HepG2 (cell line): ENCODE data around the gene SF3B5. TPM values are rescaled to one million over a fixed set of nuclear protein-coding genes. Genes with fewer than 3 reads are reported as not detected.
A peak's percentile ranks its signal among the peaks of the same experiment; 100 is the strongest.

Experiments used
- ARNTL ChIP-seq: sonication (generic); formaldehyde crosslinking; IDR thresholded peaks from 2 replicates; pipeline ENCODE4 v1.4.0; 2020; ENCODE audit warnings: mild to moderate bottlenecking, missing genetic modification reagents
- DR1 ChIP-seq: sonication (generic); formaldehyde crosslinking; IDR thresholded peaks from 2 replicates; pipeline ENCODE4 v1.8.0; 2021; ENCODE audit warnings: mild to moderate bottlenecking, missing genetic modification reagents, inconsistent platforms
- E2F1 ChIP-seq: sonication (generic); formaldehyde crosslinking; IDR thresholded peaks from 2 replicates; pipeline ENCODE4 v1.5.0; 2020; ENCODE audit warnings: missing genetic modification reagents
- HNRNPL ChIP-seq: fragments of 200-400 bp; formaldehyde crosslinking; IDR thresholded peaks from 2 replicates; pipeline ENCODE4 v1.6.1; 2017; ENCODE audit warnings: mild to moderate bottlenecking, low read depth, low read length
- HOXA3 ChIP-seq: sonication (generic); formaldehyde crosslinking; IDR thresholded peaks from 2 replicates; pipeline ENCODE4 v1.5.0; 2020; ENCODE audit warnings: missing genetic modification reagents
- HOXA5 ChIP-seq: sonication (generic); formaldehyde crosslinking; IDR thresholded peaks from 2 replicates; pipeline ENCODE4 v1.4.0; 2020; ENCODE audit warnings: missing genetic modification reagents
- JUN ChIP-seq: sonication (generic); formaldehyde crosslinking; IDR thresholded peaks from 2 replicates; pipeline ENCODE4 v1.4.0; 2020; ENCODE audit warnings: mild to moderate bottlenecking, missing genetic modification reagents
- MEIS2 ChIP-seq: sonication (generic); formaldehyde crosslinking; IDR thresholded peaks from 2 replicates; pipeline ENCODE4 v1.9.0; 2021; ENCODE audit warnings: mild to moderate bottlenecking, missing genetic modification reagents
- SOX13 ChIP-seq, 3 experiments: fragments of 450-650 bp in 1 of 3; sonication (generic) in 1 of 3; formaldehyde crosslinking in 1 of 3; IDR thresholded peaks in 2 of 3; conservative IDR thresholded peaks in 1 of 3; 2 replicates each; pipeline versions ENCODE4 v1.5.0 to v1.6.1; 2016 to 2020; ENCODE audit warnings: antibody characterized with exemption in 1 of 3, mild to moderate bottlenecking in 1 of 3, missing compliant biosample characterization in 1 of 3, missing genetic modification reagents in 1 of 3, moderate library complexity in 1 of 3
- ZNF138 ChIP-seq: sonication (generic); formaldehyde crosslinking; IDR thresholded peaks from 2 replicates; pipeline ENCODE4 v1.5.0; 2020; ENCODE audit warnings: mild to moderate bottlenecking, low read depth, missing genetic modification reagents
- ZSCAN22 ChIP-seq: sonication (generic); formaldehyde crosslinking; IDR thresholded peaks from 2 replicates; pipeline ENCODE4 v1.4.0; 2020; ENCODE audit warnings: mild to moderate bottlenecking, missing genetic modification reagents
- polyA plus RNA-seq, 8 experiments: library from polyadenylated mRNA; depleted of rRNA in 3 of 8; stranded (reverse) in 7 of 8; unstranded in 1 of 8; fragments of >200 nt; fragmentation: Illumina TruSeq in 4 of 8; extraction: Trizol in 4 of 8; gene quantifications; 2 replicates each; pipeline versions ENCODE4 v1.2.1 to v1.2.3, GENCODE V29; 2011 to 2016; ENCODE audit warnings: low read depth in 4 of 8, missing spikeins in 1 of 8, mixed read lengths in 1 of 8; ENCODE audit not compliant: insufficient read depth in 1 of 8
- total RNA-seq, 5 experiments: library from RNA; depleted of rRNA; stranded (reverse); fragments of >200 nt; fragmentation: Illumina TruSeq; extraction: Trizol; gene quantifications; 2 replicates each; pipeline ENCODE4 v1.2.3, GENCODE V29; 2016; ENCODE audit warnings: low read depth in 1 of 5
- TF ChIP-seq, protein P1 (sequence below): sonication (generic); formaldehyde crosslinking; IDR thresholded peaks from one replicate; pipeline ENCODE4 v1.5.1; 2020; ENCODE audit warnings: mild to moderate bottlenecking, missing genetic modification reagents; ENCODE audit errors: not compliant biosample characterization
- TF ChIP-seq, protein P2 (sequence below): sonication (generic); formaldehyde crosslinking; IDR thresholded peaks from 2 replicates; pipeline ENCODE4 v1.4.0; 2020; ENCODE audit warnings: missing genetic modification reagents

Gene SF3B5
- total and polyA plus RNA-seq, 2 of the 13 experiments (the other 11 are each of a cell fraction or from before 2014, with no cell fraction given) = 263 to 292 TPM

DNA sequence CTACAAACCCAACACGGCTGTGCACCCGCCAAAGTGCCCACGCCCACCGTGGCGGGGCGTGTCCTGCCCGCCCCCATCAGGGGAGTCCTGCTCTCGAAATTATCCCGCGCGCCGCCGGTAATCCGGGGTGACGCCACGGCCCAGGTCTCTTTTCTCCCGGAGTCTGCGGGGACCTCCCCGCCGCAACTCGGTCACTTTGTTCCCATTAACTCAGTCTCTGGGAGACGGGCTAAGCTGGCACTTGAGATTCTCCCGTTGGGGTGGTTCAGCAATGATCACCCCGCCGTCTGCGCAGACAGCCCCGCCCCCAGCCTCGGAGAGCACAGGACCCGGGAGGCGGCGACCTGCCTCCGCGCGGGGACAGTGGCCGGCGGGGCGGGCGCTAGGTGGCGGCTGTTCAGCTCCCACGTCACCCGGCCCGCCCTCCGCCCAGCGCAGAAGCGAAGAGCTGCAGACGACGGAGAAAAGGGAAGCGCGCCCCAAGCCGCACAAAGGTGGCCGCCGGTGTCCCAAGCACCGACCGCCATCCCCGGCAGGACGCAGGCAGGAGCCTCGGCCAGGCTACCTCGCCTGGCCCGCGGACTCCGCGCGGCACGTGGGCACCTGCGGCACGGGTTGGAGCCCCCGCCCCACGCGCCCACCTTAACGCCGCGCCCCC, 31.5 kb downstream of the SF3B5 start (continued):
- TF ChIP-seq, protein P1, sequence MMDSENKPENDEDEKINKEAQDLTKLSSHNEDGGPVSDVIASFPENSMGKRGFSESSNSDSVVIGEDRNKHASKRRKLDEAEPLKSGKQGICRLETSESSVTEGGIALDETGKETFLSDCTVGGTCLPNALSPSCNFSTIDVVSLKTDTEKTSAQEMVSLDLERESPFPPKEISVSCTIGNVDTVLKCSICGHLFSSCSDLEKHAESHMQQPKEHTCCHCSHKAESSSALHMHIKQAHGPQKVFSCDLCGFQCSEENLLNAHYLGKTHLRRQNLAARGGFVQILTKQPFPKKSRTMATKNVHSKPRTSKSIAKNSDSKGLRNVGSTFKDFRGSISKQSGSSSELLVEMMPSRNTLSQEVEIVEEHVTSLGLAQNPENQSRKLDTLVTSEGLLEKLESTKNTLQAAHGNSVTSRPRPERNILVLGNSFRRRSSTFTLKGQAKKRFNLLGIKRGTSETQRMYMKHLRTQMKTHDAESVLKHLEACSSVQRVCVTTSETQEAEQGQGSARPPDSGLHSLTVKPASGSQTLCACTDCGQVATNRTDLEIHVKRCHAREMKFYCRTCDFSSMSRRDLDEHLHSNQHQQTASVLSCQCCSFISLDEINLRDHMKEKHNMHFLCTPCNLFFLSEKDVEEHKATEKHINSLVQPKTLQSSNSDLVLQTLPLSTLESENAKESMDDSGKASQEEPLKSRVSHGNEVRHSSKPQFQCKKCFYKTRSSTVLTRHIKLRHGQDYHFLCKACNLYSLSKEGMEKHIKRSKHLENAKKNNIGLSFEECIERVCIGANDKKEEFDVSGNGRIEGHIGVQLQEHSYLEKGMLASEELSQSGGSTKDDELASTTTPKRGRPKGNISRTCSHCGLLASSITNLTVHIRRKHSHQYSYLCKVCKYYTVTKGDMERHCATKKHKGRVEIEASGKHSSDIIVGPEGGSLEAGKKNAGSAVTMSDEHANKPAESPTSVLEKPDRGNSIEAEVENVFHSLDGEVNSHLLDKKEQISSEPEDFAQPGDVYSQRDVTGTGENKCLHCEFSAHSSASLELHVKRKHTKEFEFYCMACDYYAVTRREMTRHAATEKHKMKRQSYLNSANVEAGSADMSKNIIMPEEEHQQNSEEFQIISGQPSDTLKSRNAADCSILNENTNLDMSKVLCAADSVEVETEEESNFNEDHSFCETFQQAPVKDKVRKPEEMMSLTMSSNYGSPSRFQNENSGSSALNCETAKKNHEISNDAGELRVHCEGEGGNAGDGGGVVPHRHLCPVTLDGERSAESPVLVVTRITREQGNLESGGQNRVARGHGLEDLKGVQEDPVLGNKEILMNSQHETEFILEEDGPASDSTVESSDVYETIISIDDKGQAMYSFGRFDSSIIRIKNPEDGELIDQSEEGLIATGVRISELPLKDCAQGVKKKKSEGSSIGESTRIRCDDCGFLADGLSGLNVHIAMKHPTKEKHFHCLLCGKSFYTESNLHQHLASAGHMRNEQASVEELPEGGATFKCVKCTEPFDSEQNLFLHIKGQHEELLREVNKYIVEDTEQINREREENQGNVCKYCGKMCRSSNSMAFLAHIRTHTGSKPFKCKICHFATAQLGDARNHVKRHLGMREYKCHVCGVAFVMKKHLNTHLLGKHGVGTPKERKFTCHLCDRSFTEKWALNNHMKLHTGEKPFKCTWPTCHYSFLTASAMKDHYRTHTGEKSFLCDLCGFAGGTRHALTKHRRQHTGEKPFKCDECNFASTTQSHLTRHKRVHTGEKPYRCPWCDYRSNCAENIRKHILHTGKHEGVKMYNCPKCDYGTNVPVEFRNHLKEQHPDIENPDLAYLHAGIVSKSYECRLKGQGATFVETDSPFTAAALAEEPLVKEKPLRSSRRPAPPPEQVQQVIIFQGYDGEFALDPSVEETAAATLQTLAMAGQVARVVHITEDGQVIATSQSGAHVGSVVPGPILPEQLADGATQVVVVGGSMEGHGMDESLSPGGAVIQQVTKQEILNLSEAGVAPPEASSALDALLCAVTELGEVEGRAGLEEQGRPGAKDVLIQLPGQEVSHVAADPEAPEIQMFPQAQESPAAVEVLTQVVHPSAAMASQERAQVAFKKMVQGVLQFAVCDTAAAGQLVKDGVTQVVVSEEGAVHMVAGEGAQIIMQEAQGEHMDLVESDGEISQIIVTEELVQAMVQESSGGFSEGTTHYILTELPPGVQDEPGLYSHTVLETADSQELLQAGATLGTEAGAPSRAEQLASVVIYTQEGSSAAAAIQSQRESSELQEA (CRISPR knock-in tag) = peak; percentile 52
- TF ChIP-seq E2F1 (CRISPR knock-in tag) (peak; percentile 72; the same call in 1 of the 2 replicates), ZNF138 (no peak), HOXA5 (CRISPR knock-in tag) (0 out of 2 replicates have a peak, but pooled peaks have one; percentile 42), HOXA3 (CRISPR knock-in tag) (peak; percentile 73), MEIS2 (CRISPR knock-in tag) (0 out of 2 replicates have a peak, but pooled peaks have one; percentile 28), SOX13 (IDR thresholded peaks at IDR 0.05) (no peak), SOX13 (CRISPR knock-in tag; conservative IDR thresholded peaks at IDR 0.05 in 1 of 2, IDR thresholded peaks at IDR 0.05 in 1 of 2) (peak in 1 of 2 experiments; percentile 17; a peak in 1 of 4 replicates), DR1 (CRISPR knock-in tag) (peak; percentile 38; the same call in 1 of the 2 replicates), ZSCAN22 (no peak), HNRNPL (no peak), ARNTL (CRISPR knock-in tag) (no peak; the same call in 1 of the 2 replicates), JUN (CRISPR knock-in tag) (no peak)
- TF ChIP-seq, protein P2, sequence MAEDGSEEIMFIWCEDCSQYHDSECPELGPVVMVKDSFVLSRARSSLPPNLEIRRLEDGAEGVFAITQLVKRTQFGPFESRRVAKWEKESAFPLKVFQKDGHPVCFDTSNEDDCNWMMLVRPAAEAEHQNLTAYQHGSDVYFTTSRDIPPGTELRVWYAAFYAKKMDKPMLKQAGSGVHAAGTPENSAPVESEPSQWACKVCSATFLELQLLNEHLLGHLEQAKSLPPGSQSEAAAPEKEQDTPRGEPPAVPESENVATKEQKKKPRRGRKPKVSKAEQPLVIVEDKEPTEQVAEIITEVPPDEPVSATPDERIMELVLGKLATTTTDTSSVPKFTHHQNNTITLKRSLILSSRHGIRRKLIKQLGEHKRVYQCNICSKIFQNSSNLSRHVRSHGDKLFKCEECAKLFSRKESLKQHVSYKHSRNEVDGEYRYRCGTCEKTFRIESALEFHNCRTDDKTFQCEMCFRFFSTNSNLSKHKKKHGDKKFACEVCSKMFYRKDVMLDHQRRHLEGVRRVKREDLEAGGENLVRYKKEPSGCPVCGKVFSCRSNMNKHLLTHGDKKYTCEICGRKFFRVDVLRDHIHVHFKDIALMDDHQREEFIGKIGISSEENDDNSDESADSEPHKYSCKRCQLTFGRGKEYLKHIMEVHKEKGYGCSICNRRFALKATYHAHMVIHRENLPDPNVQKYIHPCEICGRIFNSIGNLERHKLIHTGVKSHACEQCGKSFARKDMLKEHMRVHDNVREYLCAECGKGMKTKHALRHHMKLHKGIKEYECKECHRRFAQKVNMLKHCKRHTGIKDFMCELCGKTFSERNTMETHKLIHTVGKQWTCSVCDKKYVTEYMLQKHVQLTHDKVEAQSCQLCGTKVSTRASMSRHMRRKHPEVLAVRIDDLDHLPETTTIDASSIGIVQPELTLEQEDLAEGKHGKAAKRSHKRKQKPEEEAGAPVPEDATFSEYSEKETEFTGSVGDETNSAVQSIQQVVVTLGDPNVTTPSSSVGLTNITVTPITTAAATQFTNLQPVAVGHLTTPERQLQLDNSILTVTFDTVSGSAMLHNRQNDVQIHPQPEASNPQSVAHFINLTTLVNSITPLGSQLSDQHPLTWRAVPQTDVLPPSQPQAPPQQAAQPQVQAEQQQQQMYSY (CRISPR knock-in tag) = peak; percentile 38; the same call in 1 of the 2 replicates
